Measurements from ENCODE around the gene CDC42EP3.

The CDC42EP3 gene, protein sequence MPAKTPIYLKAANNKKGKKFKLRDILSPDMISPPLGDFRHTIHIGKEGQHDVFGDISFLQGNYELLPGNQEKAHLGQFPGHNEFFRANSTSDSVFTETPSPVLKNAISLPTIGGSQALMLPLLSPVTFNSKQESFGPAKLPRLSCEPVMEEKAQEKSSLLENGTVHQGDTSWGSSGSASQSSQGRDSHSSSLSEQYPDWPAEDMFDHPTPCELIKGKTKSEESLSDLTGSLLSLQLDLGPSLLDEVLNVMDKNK

DNA sequence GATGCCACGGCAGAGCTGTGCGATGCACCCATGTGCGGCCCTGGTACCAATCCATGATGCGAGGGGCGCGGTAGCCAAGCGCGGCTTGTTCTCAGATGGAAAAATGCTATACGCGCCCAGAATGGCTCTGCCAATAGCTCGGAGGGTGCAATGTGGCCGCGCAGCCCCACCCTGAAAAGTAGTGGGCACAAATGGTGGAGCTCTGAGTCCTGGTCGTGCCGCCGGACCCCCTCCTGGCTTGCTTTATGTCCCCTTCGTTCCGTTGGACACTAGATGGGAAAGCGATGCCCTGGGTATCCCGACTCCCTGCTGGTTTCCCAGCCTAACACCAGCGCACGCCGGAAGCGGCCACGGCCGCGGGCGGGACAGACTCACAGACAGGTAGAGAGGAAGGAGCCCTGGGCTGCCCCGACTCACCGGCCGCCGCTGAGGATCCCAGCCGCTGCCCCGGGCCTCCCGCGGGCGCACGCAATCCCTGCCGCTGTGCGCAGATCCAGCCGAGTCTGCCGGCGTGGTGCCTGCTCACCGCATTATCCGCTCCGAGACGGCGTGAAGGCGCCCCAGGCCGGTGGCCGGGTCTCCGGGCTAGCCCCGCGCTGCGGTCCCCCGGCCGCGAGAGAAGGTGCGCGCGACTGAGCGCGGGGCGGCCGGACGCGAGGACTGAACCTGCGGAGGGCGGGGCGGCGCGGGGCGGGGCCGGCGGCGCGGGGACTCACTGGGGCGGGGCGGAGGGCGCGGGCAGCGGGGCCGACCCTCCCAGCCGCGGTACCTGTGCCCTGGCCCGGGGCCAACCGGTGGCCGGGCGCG is at the start of gene CDC42EP3:
Gene CDC42EP3, minus strand, starts transcription at position 634 of the 807 bp plus-strand sequence. CDS start 25,055 bp downstream, outside the sequence.
- peak; percentile 82 for DNase-seq (ENCODE audit: low read depth)
- TF ChIP-seq, protein P1, sequence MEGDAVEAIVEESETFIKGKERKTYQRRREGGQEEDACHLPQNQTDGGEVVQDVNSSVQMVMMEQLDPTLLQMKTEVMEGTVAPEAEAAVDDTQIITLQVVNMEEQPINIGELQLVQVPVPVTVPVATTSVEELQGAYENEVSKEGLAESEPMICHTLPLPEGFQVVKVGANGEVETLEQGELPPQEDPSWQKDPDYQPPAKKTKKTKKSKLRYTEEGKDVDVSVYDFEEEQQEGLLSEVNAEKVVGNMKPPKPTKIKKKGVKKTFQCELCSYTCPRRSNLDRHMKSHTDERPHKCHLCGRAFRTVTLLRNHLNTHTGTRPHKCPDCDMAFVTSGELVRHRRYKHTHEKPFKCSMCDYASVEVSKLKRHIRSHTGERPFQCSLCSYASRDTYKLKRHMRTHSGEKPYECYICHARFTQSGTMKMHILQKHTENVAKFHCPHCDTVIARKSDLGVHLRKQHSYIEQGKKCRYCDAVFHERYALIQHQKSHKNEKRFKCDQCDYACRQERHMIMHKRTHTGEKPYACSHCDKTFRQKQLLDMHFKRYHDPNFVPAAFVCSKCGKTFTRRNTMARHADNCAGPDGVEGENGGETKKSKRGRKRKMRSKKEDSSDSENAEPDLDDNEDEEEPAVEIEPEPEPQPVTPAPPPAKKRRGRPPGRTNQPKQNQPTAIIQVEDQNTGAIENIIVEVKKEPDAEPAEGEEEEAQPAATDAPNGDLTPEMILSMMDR (IDR thresholded peaks at IDR 0.05; ENCODE audit: insufficient read depth, low read depth, low read length, missing control alignments) = no peak
- peak within 1 kb of the TSS; percentile 88 for H3K4me3 ChIP-seq (ENCODE audit: low read depth, low read length)

DNA sequence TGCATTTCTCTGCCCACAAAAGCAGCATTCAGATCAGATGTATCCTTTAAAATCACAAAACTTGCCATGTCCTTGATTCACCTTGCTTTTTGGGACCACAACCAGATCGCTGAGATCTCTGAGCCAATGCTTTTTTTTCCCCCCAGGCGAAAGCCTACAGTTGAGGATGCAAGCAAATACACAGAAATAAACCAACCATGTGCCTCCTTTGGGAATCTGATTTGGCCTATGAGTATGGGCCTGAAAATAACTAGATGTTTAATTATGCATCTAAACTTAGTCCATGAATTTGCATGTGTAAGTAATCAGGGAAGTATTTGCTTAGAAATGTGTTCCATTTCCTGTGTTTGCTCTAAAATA is 49.7 kb upstream of the CDC42EP3 start:
- H3K4me3 ChIP-seq (ENCODE audit: low read depth, low read length) = no peak overlapping the region
- TF ChIP-seq, protein P1 (IDR thresholded peaks at IDR 0.05; ENCODE audit: insufficient read depth, low read depth, low read length, missing control alignments) = no peak
- no peak for DNase-seq (ENCODE audit: low read depth)

DNA sequence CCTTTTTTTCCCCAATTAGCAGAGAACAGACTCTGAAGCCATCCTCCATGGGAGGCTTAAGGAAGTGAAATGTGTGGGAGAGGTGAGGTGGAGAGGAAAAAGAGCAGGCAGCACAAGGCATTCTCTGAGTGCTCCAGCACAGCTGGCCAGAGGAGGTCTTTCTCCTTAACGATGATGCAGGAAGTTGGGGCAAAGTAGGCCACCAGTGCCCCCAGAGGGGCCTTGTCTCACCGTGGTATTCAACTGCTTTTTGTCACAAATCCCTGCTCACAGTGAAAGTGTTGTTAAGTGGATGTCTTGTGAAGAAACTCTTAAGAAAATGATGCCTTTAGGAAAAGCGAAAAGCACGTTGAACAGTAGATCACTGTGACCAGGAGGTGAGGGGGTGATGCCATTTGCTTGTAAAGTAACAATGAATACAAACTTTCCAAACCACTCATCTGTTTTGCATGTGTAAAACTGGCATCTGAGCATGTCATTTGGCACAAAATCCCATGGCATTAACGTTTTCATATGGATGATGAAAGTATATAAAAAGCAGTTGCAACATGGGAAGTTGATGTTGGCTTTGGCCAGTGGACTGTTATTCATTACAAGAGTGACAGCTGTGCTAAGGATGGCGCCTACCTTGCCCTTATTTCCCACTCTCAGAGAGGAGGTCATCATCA is 49.2 kb upstream of the CDC42EP3 start:
- TF ChIP-seq, protein P1 (IDR thresholded peaks at IDR 0.05; ENCODE audit: insufficient read depth, low read depth, low read length, missing control alignments) = no peak
- H3K4me3 ChIP-seq (ENCODE audit: low read depth, low read length) = no peak overlapping the region
- DNase-seq (ENCODE audit: low read depth) = no peak

DNA sequence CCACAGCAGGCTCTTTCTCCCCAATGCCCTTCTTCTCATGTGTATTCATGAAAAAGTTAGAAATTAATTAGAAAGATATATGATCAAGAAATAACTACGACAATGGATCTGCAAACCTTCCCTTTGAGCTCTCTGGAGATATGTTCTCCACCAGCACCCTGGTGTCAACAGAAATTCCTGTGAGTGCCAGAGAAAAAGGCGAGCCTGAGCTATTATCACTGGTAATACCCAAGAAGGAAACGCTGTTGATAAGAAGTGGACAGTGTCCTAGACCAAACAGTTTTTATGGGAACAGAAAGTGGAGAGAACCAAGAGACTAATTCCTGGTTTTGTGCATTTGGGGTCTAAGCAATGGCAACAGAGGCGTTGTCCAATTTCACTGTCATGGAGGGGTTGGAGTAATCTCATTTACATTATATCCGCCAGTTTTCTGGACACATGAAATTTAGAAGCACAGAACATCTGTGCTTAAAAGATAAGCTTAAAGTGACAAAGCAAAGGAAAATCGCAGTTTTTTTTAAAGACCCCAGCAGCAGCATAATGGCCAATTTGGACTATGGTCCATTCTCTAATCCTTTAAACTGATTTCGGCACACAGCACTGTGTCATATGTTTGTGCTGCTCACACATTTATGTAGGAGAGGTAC is 47.2 kb upstream of the CDC42EP3 start:
- no peak overlapping the region for H3K4me3 ChIP-seq (ENCODE audit: low read depth, low read length)
- TF ChIP-seq, protein P1 (IDR thresholded peaks at IDR 0.05; ENCODE audit: insufficient read depth, low read depth, low read length, missing control alignments) = no peak
- DNase-seq (ENCODE audit: low read depth) = no peak

DNA sequence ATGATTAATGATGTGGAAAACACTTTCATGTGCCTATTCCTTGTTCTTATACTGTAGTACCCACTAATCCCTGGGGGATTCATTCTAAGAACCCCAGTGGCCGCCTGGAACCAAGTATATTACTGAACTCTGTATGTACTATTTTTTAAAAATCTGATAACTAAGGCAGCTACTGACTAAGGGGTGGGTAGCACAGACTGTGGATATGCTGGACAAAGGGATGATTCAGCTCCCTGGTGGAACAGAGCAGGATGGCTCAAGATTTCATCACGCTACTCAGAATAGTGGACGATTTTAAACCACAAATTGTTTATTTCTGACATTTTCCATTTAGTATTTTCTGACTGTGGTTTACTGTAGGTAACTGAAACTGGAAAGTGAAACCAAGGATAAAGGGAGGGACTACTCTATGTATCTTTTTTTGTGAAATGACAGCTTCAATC is 41.8 kb upstream of the CDC42EP3 start:
- no peak overlapping the region for H3K4me3 ChIP-seq (ENCODE audit: low read depth, low read length)
- TF ChIP-seq, protein P1 (IDR thresholded peaks at IDR 0.05; ENCODE audit: insufficient read depth, low read depth, low read length, missing control alignments) = no peak
- no peak for DNase-seq (ENCODE audit: low read depth)

DNA sequence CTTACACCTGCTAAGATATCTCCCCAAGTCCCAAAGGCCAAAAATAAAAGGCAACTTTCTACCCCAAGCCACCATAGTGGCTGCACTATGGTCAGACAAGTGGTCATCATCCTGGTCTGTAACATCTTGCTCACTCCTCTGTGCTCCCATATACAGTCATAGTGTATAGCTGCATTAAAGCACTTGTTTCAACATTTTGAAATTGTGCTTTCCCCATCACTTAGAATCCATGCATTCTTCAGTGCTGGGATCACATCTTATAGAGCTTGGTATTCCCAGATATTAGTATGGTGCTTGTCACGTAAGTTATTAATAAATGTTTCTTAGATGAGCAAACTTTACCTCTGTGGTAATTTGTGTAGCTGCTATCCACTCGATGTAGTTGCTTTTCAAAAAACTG is 40.4 kb upstream of the CDC42EP3 start:
- DNase-seq (ENCODE audit: low read depth) = no peak
- TF ChIP-seq, protein P1 (IDR thresholded peaks at IDR 0.05; ENCODE audit: insufficient read depth, low read depth, low read length, missing control alignments) = no peak
- no peak overlapping the region for H3K4me3 ChIP-seq (ENCODE audit: low read depth, low read length)
